ENCODE measurements around the gene CRLF1.

- no peak for TF ChIP-seq CTCF (conservative IDR thresholded peaks at IDR 0.05)
- TF ChIP-seq EZH2 (IDR thresholded peaks at IDR 0.05; ENCODE audit: low read depth) = no peak
Observed at GRCh38 chr19:18576383-18576782, 30.2 kb downstream of the CRLF1 start.

Data from PC-9 (cell line).